Naive thymus-derived CD8-positive, alpha-beta T cell (primary cell): ENCODE results near the gene CCDC85A. TPM values are rescaled to one million over a fixed set of nuclear protein-coding genes. Genes with fewer than 3 reads are reported as not detected.

Experiments
- ATAC-seq, 2 donors: fragments of 150-1000 bp; cut with Tn5 transposase in 1 of 2; sonication (Bioruptor Pico), chemical (Tn5 transposase) in 1 of 2; 1 replicate in 1 of 2; 2 replicates in 1 of 2; pipeline ENCODE4 v1.10.0; 2021; ENCODE audit warnings: mild to moderate bottlenecking in 2 of 2, moderate library complexity in 2 of 2
- POLR2A ChIA-PET: fragments of 350-600 bp; sonication (Branson Sonifier 250); formaldehyde crosslinking; loops from one replicate; lab custom pipeline; 2021; ENCODE audit warnings: antibody characterized with exemption; lab: Charles Lee
- DNase-seq, 10 donors: peaks; one replicate each; pipeline versions ENCODE4 v3.0.0 to v3.0.0-alpha.2; 2020 to 2022
- H3K27ac Mint-ChIP-seq, 10 donors: one replicate each; pipeline ENCODE4 v1.8.0; 2020 to 2022; ENCODE audit warnings: mild to moderate bottlenecking in 10 of 10, mixed read lengths in 10 of 10, moderate library complexity in 4 of 10, inconsistent platforms in 1 of 10
- H3K27me3 Mint-ChIP-seq, 5 donors: one replicate each; pipeline ENCODE4 v1.8.0; 2021 to 2022; ENCODE audit warnings: mixed read lengths in 5 of 5
- H3K36me3 Mint-ChIP-seq, 3 donors: one replicate each; pipeline ENCODE4 v1.8.0; 2020 to 2022; ENCODE audit warnings: mixed read lengths in 3 of 3, mild to moderate bottlenecking in 2 of 3, inconsistent platforms in 1 of 3
- H3K4me1 Mint-ChIP-seq, 4 donors: one replicate each; pipeline ENCODE4 v1.8.0; 2021 to 2022; ENCODE audit warnings: mixed read lengths in 4 of 4
- H3K4me3 Mint-ChIP-seq, 10 donors: one replicate each; pipeline ENCODE4 v1.8.0; 2020 to 2022; ENCODE audit warnings: mild to moderate bottlenecking in 10 of 10, mixed read lengths in 10 of 10, moderate library complexity in 6 of 10, inconsistent platforms in 1 of 10
- H3K9me3 Mint-ChIP-seq, 9 donors: one replicate each; pipeline ENCODE4 v1.8.0; 2020 to 2022; ENCODE audit warnings: mixed read lengths in 9 of 9, mild to moderate bottlenecking in 3 of 9, inconsistent platforms in 1 of 9, moderate library complexity in 1 of 9
- polyA plus RNA-seq, 3 donors: library from polyadenylated mRNA; unstranded; fragments of 300-500 nt; fragmentation: Illumina TruSeq; gene quantifications; one replicate each; pipeline ENCODE4 v1.2.3, GENCODE V29; 2021
- total RNA-seq, 8 experiments: library from RNA in 2 of 8; stranded (reverse) in 2 of 8; gene quantifications; one replicate each; pipeline ENCODE4 v1.2.3 and lab custom pipeline; 2021 to 2026

The CCDC85A gene
- total and polyA plus RNA-seq, 5 experiments from 2014 or later, result not detected

- peaks cover 0 to 3% (median 0%) of the 10 kb centered on the region in 4 donors for H3K4me1 Mint-ChIP-seq
- no peak overlapping the region for H3K4me3 Mint-ChIP-seq
- POLR2A ChIA-PET, result no interaction called here
- ATAC-seq (no peak), DNase-seq (no peak)
- H3K27ac Mint-ChIP-seq, result no peak overlapping the region
- no peaks in the 10 kb centered on the region for H3K36me3 Mint-ChIP-seq
- peaks cover 0 to 10% (median 0%) of the 10 kb centered on the region in 9 donors for H3K9me3 Mint-ChIP-seq
- H3K27me3 Mint-ChIP-seq, result no peaks in the 10 kb centered on the region
Observed at GRCh38 chr2:56369316-56369715, 185.5 kb downstream of the CCDC85A start.

- H3K27me3 Mint-ChIP-seq, result no peaks in the 10 kb centered on the region
- DNase-seq, result no peak
- ATAC-seq, result no peak
- H3K27ac Mint-ChIP-seq, result no peak overlapping the region
- POLR2A ChIA-PET, result no interaction called here
- H3K4me1 Mint-ChIP-seq, result peaks cover 0 to 3% (median 0%) of the 10 kb centered on the region in 4 donors
- no peak overlapping the region for H3K4me3 Mint-ChIP-seq
- H3K36me3 Mint-ChIP-seq, result no peaks in the 10 kb centered on the region
- H3K9me3 Mint-ChIP-seq, result peaks cover 0 to 10% (median 2%) of the 10 kb centered on the region in 9 donors
Observed at GRCh38 chr2:56372071-56372656, 188.4 kb downstream of the CCDC85A start.

- no peak for DNase-seq
Observed at GRCh38 chr2:56375251-56375650, 191.5 kb downstream of the CCDC85A start.

GRCh38 chr2:56376699-56377665 is 193.2 kb downstream of the CCDC85A start:
- Mint-ChIP-seq H3K9me3 (peaks cover 0 to 13% (median 0%) of the 10 kb centered on the region in 9 donors), H3K27ac (no peak overlapping the region), H3K4me1 (peaks cover 0 to 3% (median 0%) of the 10 kb centered on the region in 4 donors), H3K36me3 (no peaks in the 10 kb centered on the region), H3K27me3 (no peaks in the 10 kb centered on the region), H3K4me3 (no peak overlapping the region)
- ATAC-seq (no peak), DNase-seq (no peak)
- POLR2A ChIA-PET, result no interaction called here

More at GRCh38 chr2:56375251-56375650, 191.5 kb downstream of the CCDC85A start:
- no peak for ATAC-seq
- no peak overlapping the region for H3K27ac Mint-ChIP-seq
- no peaks in the 10 kb centered on the region for H3K27me3 Mint-ChIP-seq
- H3K9me3 Mint-ChIP-seq, result peaks cover 0 to 10% (median 0%) of the 10 kb centered on the region in 9 donors
- POLR2A ChIA-PET, result no interaction called here
- H3K4me3 Mint-ChIP-seq, result no peak overlapping the region
- H3K4me1 Mint-ChIP-seq, result peaks cover 0 to 3% (median 0%) of the 10 kb centered on the region in 4 donors
- no peaks in the 10 kb centered on the region for H3K36me3 Mint-ChIP-seq

GRCh38 chr2:56379066-56379465 is 195.3 kb downstream of the CCDC85A start:
- POLR2A ChIA-PET, result no interaction called here
- ATAC-seq, result no peak
- Mint-ChIP-seq H3K4me3 (no peak overlapping the region), H3K27me3 (no peaks in the 10 kb centered on the region), H3K27ac (no peak overlapping the region), H3K4me1 (no peaks in the 10 kb centered on the region), H3K36me3 (no peaks in the 10 kb centered on the region), H3K9me3 (peaks cover 0 to 8% (median 0%) of the 10 kb centered on the region in 9 donors)
- DNase-seq, result no peak

- H3K4me3 Mint-ChIP-seq, result no peak overlapping the region
- ATAC-seq (no peak), DNase-seq (no peak)
- H3K27me3 Mint-ChIP-seq, result no peaks in the 10 kb centered on the region
- peaks cover 0 to 8% (median 0%) of the 10 kb centered on the region in 9 donors for H3K9me3 Mint-ChIP-seq
- H3K4me1 Mint-ChIP-seq, result no peaks in the 10 kb centered on the region
- POLR2A ChIA-PET, result no interaction called here
- H3K27ac Mint-ChIP-seq, result no peak overlapping the region
- H3K36me3 Mint-ChIP-seq, result no peaks in the 10 kb centered on the region
Observed at GRCh38 chr2:56380861-56381260, 197.1 kb downstream of the CCDC85A start.

GRCh38 chr2:56382466-56382865 is 198.7 kb downstream of the CCDC85A start:
- POLR2A ChIA-PET, result no interaction called here
- Mint-ChIP-seq H3K36me3 (no peaks in the 10 kb centered on the region), H3K27ac (no peak overlapping the region), H3K9me3 (peaks cover 0 to 4% (median 0%) of the 10 kb centered on the region in 9 donors), H3K27me3 (no peaks in the 10 kb centered on the region), H3K4me1 (no peaks in the 10 kb centered on the region), H3K4me3 (no peak overlapping the region)
- no peak for DNase-seq
- no peak for ATAC-seq

- no peak for DNase-seq
- POLR2A ChIA-PET, result no interaction called here
- H3K9me3 Mint-ChIP-seq, result peaks cover 0 to 8% (median 2%) of the 10 kb centered on the region in 9 donors
- H3K27ac Mint-ChIP-seq, result no peak overlapping the region
- H3K4me1 Mint-ChIP-seq, result no peaks in the 10 kb centered on the region
- no peaks in the 10 kb centered on the region for H3K27me3 Mint-ChIP-seq
- H3K4me3 Mint-ChIP-seq, result no peak overlapping the region
- no peaks in the 10 kb centered on the region for H3K36me3 Mint-ChIP-seq
- ATAC-seq, result no peak
Observed at GRCh38 chr2:56386657-56387056, 202.9 kb downstream of the CCDC85A start.

GRCh38 chr2:56390644-56391043 is 206.9 kb downstream of the CCDC85A start:
- H3K4me1 Mint-ChIP-seq, result no peaks in the 10 kb centered on the region

GRCh38 chr2:56410140-56410539 is 226.3 kb downstream of the CCDC85A start:
- POLR2A ChIA-PET, result no interaction called here
- Mint-ChIP-seq H3K9me3 (peaks cover 0 to 15% (median 7%) of the 10 kb centered on the region in 9 donors), H3K4me1 (no peaks in the 10 kb centered on the region), H3K4me3 (no peak overlapping the region), H3K27me3 (no peaks in the 10 kb centered on the region), H3K27ac (no peak overlapping the region), H3K36me3 (peaks cover 0 to 8% (median 0%) of the 10 kb centered on the region in 3 donors)
- DNase-seq, result no peak
- no peak for ATAC-seq

More at GRCh38 chr2:56390644-56391043, 206.9 kb downstream of the CCDC85A start:
- ATAC-seq (no peak), DNase-seq (no peak)
- Mint-ChIP-seq H3K27me3 (no peaks in the 10 kb centered on the region), H3K36me3 (no peaks in the 10 kb centered on the region), H3K27ac (no peak overlapping the region), H3K9me3 (peaks cover 0 to 16% (median 2%) of the 10 kb centered on the region in 9 donors), H3K4me3 (no peak overlapping the region)
- POLR2A ChIA-PET, result no interaction called here

- Mint-ChIP-seq H3K4me3 (no peak overlapping the region), H3K4me1 (no peaks in the 10 kb centered on the region), H3K9me3 (peaks cover 0 to 20% (median 12%) of the 10 kb centered on the region in 9 donors), H3K36me3 (peaks cover 0 to 5% (median 3%) of the 10 kb centered on the region in 3 donors), H3K27me3 (no peaks in the 10 kb centered on the region), H3K27ac (no peak overlapping the region)
- DNase-seq (no peak), ATAC-seq (no peak)
- POLR2A ChIA-PET, result no interaction called here
Observed at GRCh38 chr2:56416500-56417176, 232.8 kb downstream of the CCDC85A start.
